PC-9 (cell line): ENCODE data around the gene ZNF555. TPM values are rescaled to one million over a fixed set of nuclear protein-coding genes. Genes with fewer than 3 reads are reported as not detected.
"Not testable (repeated sequence)": the region's sequence is repeated elsewhere in the genome, so short reads cannot be mapped to it uniquely, and the experiment has no call there.

Source experiments
- Bru-seq: library from RNA; stranded (reverse); fragments of 400-500 nt; gene quantifications from one replicate; lab custom pipeline; 2021; lab: Mats Ljungman, UMichigan
- BruChase-seq, 2 experiments: library from RNA; stranded (reverse); fragments of 400-500 nt; gene quantifications; one replicate each; lab custom pipeline; 2021; lab: Mats Ljungman, UMichigan
- BruUV-seq: library from RNA; stranded (reverse); fragments of 400-500 nt; replicated peaks from 2 replicates; lab custom pipeline; 2021; lab: Mats Ljungman, UMichigan
- CTCF ChIA-PET: fragments of 300-600 bp; sonication (Branson Sonifier 250); formaldehyde crosslinking; loops from one replicate; lab custom pipeline; 2022; ENCODE audit warnings: antibody characterized with exemption; lab: Charles Lee
- POLR2A ChIA-PET: fragments of 300-600 bp; sonication (Branson Sonifier 250); formaldehyde crosslinking; loops from one replicate; lab custom pipeline; 2022; ENCODE audit warnings: antibody characterized with exemption; ENCODE audit not compliant: unreplicated experiment; lab: Charles Lee
- DNase-seq, 2 experiments: peaks; one replicate each; pipeline versions ENCODE4 v3.0.0 to v3.0.0-alpha.2; 2015 to 2022; ENCODE audit warnings: mixed read lengths in 1 of 2
- H2AFZ ChIP-seq: fragments of 200-600 bp; sonication (generic); 2 replicates; pipeline ENCODE4 v1.8.1; 2017; ENCODE audit warnings: antibody characterized with exemption
- H3F3A ChIP-seq: fragments of 200-600 bp; sonication (generic); 2 replicates; pipeline ENCODE4 v1.8.1; 2017; ENCODE audit warnings: antibody characterized with exemption, mild to moderate bottlenecking, low read depth; ENCODE audit not compliant: insufficient read depth
- H3K27ac ChIP-seq: fragments of 200-600 bp; sonication (generic); 2 replicates; pipeline ENCODE4 v1.6.1; 2016; ENCODE audit warnings: mixed run types
- H3K27me3 ChIP-seq: fragments of 200-600 bp; sonication (generic); 2 replicates; pipeline ENCODE4 v1.6.1; 2016; ENCODE audit warnings: low read depth, mixed run types; ENCODE audit not compliant: insufficient read depth
- H3K36me3 ChIP-seq: fragments of 200-600 bp; sonication (generic); 2 replicates; pipeline ENCODE4 v1.6.1; 2016; ENCODE audit warnings: low read depth, mixed run types
- H3K4me1 ChIP-seq: fragments of 200-600 bp; sonication (generic); replicated peaks from 2 replicates; pipeline ENCODE4 v1.6.1; 2016; ENCODE audit warnings: mixed run types; ENCODE audit not compliant: insufficient read depth
- H3K4me2 ChIP-seq: fragments of 200-600 bp; sonication (generic); 2 replicates; pipeline ENCODE4 v1.6.1; 2017; ENCODE audit warnings: mixed run types
- H3K4me3 ChIP-seq: fragments of 200-600 bp; sonication (generic); 2 replicates; pipeline ENCODE4 v1.6.1; 2016; ENCODE audit warnings: mixed run types
- H3K79me2 ChIP-seq: fragments of 200-600 bp; sonication (generic); 2 replicates; pipeline ENCODE4 v1.6.1; 2017; ENCODE audit warnings: low read depth, mixed run types
- H3K9me2 ChIP-seq: fragments of 200-600 bp; sonication (generic); 2 replicates; pipeline ENCODE4 v1.8.1; 2017; ENCODE audit warnings: mild to moderate bottlenecking; ENCODE audit not compliant: insufficient read depth
- H3K9me3 ChIP-seq: fragments of 200-600 bp; sonication (generic); 2 replicates; pipeline ENCODE4 v1.8.1; 2016; ENCODE audit warnings: low read depth; ENCODE audit not compliant: insufficient read depth
- H4K20me1 ChIP-seq: fragments of 200-600 bp; sonication (generic); 2 replicates; pipeline ENCODE4 v1.8.1; 2017; ENCODE audit not compliant: insufficient read depth
- EZH2 ChIP-seq: fragments of 200-600 bp; sonication (generic); IDR thresholded peaks from 2 replicates; pipeline ENCODE4 v1.8.0; 2017; ENCODE audit warnings: antibody characterized with exemption, low read depth
- intact Hi-C: fragments of 100-400 bp; cut with micrococcal nuclease; formaldehyde crosslinking; loops from one replicate; pipeline ENCODE4 v1.10.0; 2022; ENCODE audit not compliant: unreplicated experiment
- long read RNA-seq: library from polyadenylated mRNA; stranded (forward); transcript quantifications from one replicate; pipeline ENCODE4 v2.0.0, GENCODE V29; 2022
- total RNA-seq: library from RNA; stranded (reverse); gene quantifications from 2 replicates; pipeline ENCODE4 v1.2.3, GENCODE V29; 2021
- TF ChIP-seq, protein P1 (sequence below): fragments of 200-600 bp; sonication (generic); conservative IDR thresholded peaks from 2 replicates; pipeline ENCODE4 v1.6.1; 2017; ENCODE audit warnings: mixed run types, antibody characterized with exemption, mild to moderate bottlenecking, moderate library complexity

ZNF555 gene
- total RNA-seq (1.2 and 2.2 TPM in 2 replicates), Bru-seq, nascent RNA (percentile 39 among the genes with signal in this experiment), BruChase-seq, experiment 1, labeled RNA remaining after a 2-hour chase (percentile 42 among the genes with signal in this experiment), BruChase-seq, experiment 2, labeled RNA remaining after a 6-hour chase (percentile 32 among the genes with signal in this experiment)
- long read RNA-seq, full-length matches to known transcripts: 1 of 1 reads
- long read RNA-seq, partial matches to known transcripts: 0 of 1 reads
- long read RNA-seq, other reads (novel, unspliced or antisense): 0 of 1 reads

DNA sequence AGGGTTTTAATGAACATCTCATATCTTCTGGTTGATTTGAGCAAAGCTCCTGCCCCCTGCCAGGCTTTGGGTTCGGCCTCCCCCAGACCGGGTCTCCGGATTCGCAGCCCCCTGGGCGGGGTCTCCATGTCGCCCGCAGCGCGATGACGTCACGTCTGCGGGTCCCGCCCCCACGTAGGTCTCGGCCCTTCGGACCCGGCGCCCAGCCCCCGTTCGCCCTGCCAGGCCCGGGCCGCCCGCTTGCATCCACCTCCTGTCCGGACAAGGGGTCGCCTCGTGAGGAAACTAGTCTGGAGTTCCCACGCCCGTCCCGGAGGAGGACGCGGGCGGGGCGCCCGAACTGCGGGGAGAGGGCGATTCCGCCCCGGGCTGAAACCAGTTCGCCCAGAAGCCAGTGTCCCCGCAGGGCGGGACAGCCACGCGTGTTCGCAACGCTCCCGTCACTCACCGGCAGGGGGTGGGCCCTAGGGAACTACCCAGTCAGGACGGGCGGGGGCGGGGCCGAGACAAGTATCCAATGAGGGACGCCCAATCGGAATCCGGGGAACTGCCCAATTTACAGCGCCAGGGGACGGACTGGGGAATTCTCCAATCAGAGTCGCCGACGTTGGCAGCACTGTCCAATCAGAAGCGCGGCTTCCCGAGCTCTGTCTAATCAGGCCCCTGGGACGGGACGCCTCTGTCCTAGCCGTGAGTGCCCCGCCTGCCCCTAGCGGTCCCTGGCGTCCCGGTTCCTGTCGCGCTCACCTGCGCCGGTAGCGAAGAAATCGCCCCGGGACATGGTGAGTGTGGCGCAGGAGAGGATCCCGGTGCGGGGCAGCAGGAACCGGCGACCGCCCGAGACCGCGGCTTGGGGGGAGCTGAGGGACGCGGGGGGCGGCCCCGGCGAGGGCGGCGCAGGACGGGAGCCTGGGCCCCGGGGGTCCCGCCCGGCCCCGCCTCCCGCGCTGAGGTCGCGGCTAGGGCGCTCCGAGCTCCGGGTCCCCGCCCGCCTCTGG, at the start of gene ZNF555:
ZNF555 (plus strand) TSS at position 682 of the 998 bp plus-strand sequence; CDS start at position 780, 98 bp downstream.
- no peaks in the 10 kb centered on the region for H3K36me3 ChIP-seq
- H3K9me2 ChIP-seq: no peaks in the 10 kb centered on the region
- CTCF ChIA-PET: interaction anchor here (0.7 kb wide), 1 partner anchor 110 kb away, joined by 3 read pairs; no protein-coding TSS in a partner anchor
- TF ChIP-seq, protein P1, sequence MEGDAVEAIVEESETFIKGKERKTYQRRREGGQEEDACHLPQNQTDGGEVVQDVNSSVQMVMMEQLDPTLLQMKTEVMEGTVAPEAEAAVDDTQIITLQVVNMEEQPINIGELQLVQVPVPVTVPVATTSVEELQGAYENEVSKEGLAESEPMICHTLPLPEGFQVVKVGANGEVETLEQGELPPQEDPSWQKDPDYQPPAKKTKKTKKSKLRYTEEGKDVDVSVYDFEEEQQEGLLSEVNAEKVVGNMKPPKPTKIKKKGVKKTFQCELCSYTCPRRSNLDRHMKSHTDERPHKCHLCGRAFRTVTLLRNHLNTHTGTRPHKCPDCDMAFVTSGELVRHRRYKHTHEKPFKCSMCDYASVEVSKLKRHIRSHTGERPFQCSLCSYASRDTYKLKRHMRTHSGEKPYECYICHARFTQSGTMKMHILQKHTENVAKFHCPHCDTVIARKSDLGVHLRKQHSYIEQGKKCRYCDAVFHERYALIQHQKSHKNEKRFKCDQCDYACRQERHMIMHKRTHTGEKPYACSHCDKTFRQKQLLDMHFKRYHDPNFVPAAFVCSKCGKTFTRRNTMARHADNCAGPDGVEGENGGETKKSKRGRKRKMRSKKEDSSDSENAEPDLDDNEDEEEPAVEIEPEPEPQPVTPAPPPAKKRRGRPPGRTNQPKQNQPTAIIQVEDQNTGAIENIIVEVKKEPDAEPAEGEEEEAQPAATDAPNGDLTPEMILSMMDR: peak; percentile 61; the same call in 1 of the 2 replicates
- TF ChIP-seq EZH2: no peak
- no peaks in the 10 kb centered on the region for H3K27me3 ChIP-seq
- peak within 1 kb of the TSS; percentile 59 for H3K27ac ChIP-seq
- peak within 1 kb of the TSS; percentile 83 for H2AFZ ChIP-seq
- BruUV-seq: no TSS peak
- no peaks in the 10 kb centered on the region for H3F3A ChIP-seq
- H3K4me2 ChIP-seq: peak within 1 kb of the TSS; percentile 81
- POLR2A ChIA-PET: interaction anchor here (0.5 to 1.0 kb wide), 3 partner anchors 56 to 463 kb away, joined by 4 to 6 read pairs (median 5); partner anchors contain the start of gene THOP1
- H4K20me1 ChIP-seq: no peaks in the 10 kb centered on the region
- H3K9me3 ChIP-seq: no peaks in the 10 kb centered on the region
- DNase-seq: peak; percentile 93 to 94
- intact Hi-C loops: loop anchor here (1.0 kb wide), 1 partner anchor 22 kb away; the partner anchor contains the start of gene ZNF554
- no peaks in the 10 kb centered on the region for H3K79me2 ChIP-seq
- H3K4me1 ChIP-seq: no peaks in the 10 kb centered on the region
- peak within 1 kb of the TSS; percentile 78 for H3K4me3 ChIP-seq

DNA sequence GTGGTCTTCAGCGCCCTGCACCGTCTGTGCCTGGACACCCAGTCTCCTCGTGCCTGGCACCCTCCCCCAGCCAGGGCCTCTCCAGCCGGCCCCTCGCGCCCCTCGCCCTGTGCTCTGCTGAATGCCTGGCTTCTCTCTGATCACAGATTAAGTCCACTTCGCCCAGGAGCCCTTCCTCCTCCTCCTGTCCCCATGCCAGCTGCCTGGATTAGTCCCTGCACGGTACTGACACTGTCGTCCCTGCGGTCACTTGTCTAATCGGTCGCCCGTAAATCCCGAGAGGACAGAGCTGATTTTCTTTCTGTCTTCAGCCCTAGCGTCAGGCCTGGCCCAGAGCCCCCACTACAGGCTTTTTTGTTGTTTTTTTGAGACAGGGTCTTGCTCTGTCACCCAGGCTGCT, 49.4 kb upstream of the ZNF555 start:
- intact Hi-C loops: no loop called here
- POLR2A ChIA-PET: no interaction called here
- Histone ChIP-seq H3K4me2 (no peak overlapping the region), H4K20me1 (no peaks in the 10 kb centered on the region), H3K4me3 (no peak overlapping the region), H3K27ac (no peak overlapping the region), H3K27me3 (no peaks in the 10 kb centered on the region), H3K36me3 (no peaks in the 10 kb centered on the region), H3K9me2 (no peaks in the 10 kb centered on the region), H3K9me3 (no peaks in the 10 kb centered on the region), H3K79me2 (peaks cover 13% of the 10 kb centered on the region), H3K4me1 (no peaks in the 10 kb centered on the region), H2AFZ (no peak overlapping the region), H3F3A (no peaks in the 10 kb centered on the region)
- no TSS peak for BruUV-seq
- no peak for DNase-seq
- no peak for TF ChIP-seq EZH2
- TF ChIP-seq, protein P1: no peak
- CTCF ChIA-PET: no interaction called here

DNA sequence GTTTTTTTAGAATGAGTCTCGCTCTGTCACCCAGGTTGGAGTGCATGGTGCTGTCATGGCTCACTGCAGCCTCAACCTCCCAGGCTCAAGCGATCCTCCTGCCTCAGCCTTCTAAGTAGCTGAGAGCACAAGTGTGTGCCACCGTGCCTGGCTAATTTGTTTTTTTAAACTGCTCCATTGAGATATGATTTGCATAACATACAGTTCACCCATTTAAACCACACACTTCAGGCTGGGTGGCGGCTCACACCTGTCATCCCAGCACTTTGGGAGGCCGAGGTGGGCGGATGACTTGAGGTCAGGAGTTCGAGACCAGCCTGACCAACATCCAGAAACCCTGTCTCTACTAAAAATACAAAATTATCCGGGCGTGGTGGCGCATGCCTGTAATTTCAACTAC, 48.6 kb upstream of the ZNF555 start:
- intact Hi-C loops, H4K20me1 ChIP-seq, H3K4me3 ChIP-seq, DNase-seq, H3K9me2 ChIP-seq, H3K36me3 ChIP-seq, BruUV-seq, H2AFZ ChIP-seq, H3K79me2 ChIP-seq, H3K27me3 ChIP-seq, POLR2A ChIA-PET, H3F3A ChIP-seq, H3K4me2 ChIP-seq, H3K27ac ChIP-seq, CTCF ChIA-PET, H3K9me3 ChIP-seq, H3K4me1 ChIP-seq: not testable (repeated sequence)
